SK-N-MC (cell line): ENCODE measurements around the gene FGF14.
A peak's percentile ranks its signal among the peaks of the same experiment; 100 is the strongest.

Experiments used
- DNase-seq: peaks from one replicate; pipeline ENCODE4 v3.0.0-alpha.2; 2011; ENCODE audit warnings: low read depth, low spot score
- H3K27ac ChIP-seq: fragments of 200-600 bp; sonication (generic); 2 replicates; pipeline ENCODE4 v1.5.1; 2016; ENCODE audit warnings: mixed run types
- H3K36me3 ChIP-seq: fragments of 200-600 bp; sonication (generic); 2 replicates; pipeline ENCODE4 v1.6.1; 2017; ENCODE audit warnings: antibody characterized with exemption, low read length, mixed read lengths; ENCODE audit not compliant: insufficient read depth
- H3K4me3 ChIP-seq: fragments of 200-600 bp; sonication (generic); 2 replicates; pipeline ENCODE4 v1.5.1; 2016
- H3K9ac ChIP-seq: fragments of 200-600 bp; sonication (generic); 2 replicates; pipeline ENCODE4 v1.8.0; 2017; ENCODE audit warnings: mixed run types, mixed read lengths; ENCODE audit not compliant: insufficient read length
- H3K9me3 ChIP-seq: fragments of 200-600 bp; sonication (generic); 2 replicates; pipeline ENCODE4 v1.6.1; 2017; ENCODE audit warnings: low read depth, mild to moderate bottlenecking, antibody characterized with exemption, low read length, moderate library complexity, mixed read lengths
- EZH2 ChIP-seq: fragments of 200-600 bp; sonication (generic); IDR thresholded peaks from one replicate; pipeline ENCODE4 v1.6.1; 2017; ENCODE audit warnings: antibody characterized with exemption
- FOXP2 ChIP-seq: optimal IDR thresholded peaks from 2 replicates; pipeline ENCODE3; 2011; ENCODE audit warnings: mild to moderate bottlenecking, moderate library complexity; ENCODE audit not compliant: insufficient read depth; ENCODE audit errors: extremely low read length, control extremely low read depth
- POLR2AphosphoS5 ChIP-seq: IDR thresholded peaks from 2 replicates; pipeline ENCODE4 v1.6.1; 2012; ENCODE audit warnings: mild to moderate bottlenecking, low read depth, low read length, borderline replicate concordance

The FGF14 gene

GRCh38 chr13:101893021-101893420 is 508.8 kb downstream of the FGF14 start:
- no peak for TF ChIP-seq FOXP2
- no peak for TF ChIP-seq EZH2
- TF ChIP-seq POLR2AphosphoS5, result no peak
- Histone ChIP-seq H3K27ac (no peak overlapping the region), H3K9me3 (no peaks in the 10 kb centered on the region), H3K36me3 (no peaks in the 10 kb centered on the region), H3K9ac (no peak overlapping the region), H3K4me3 (no peak overlapping the region)
- DNase-seq, result no peak

GRCh38 chr13:101892296-101892695 is 509.6 kb downstream of the FGF14 start:
- no peak for DNase-seq
- H3K9ac ChIP-seq, result no peak overlapping the region
- TF ChIP-seq POLR2AphosphoS5, result no peak
- no peak for TF ChIP-seq EZH2
- TF ChIP-seq FOXP2, result no peak
- no peaks in the 10 kb centered on the region for H3K36me3 ChIP-seq
- H3K27ac ChIP-seq, result no peak overlapping the region
- H3K4me3 ChIP-seq, result no peak overlapping the region
- H3K9me3 ChIP-seq, result no peaks in the 10 kb centered on the region

DNA sequence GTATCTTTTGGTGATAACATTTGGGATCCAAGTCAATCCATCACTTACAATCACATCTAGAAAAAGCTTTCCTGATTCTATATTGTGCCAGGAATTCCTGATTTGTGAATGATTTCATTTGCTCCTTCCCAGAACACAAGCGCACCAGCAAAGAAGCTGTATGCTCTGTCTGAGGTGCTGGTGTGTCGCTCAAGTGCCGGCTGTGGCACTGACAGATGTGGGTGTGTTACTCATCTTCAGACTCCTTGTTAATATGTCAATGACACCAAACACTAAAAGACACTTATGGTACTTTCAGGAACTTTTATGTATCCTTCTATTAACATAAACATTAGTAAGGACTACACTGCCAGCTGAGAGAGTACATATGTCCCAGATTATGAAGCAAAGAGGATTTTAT is 520.3 kb downstream of the FGF14 start:
- TF ChIP-seq EZH2 (no peak), POLR2AphosphoS5 (no peak), FOXP2 (no peak)
- no peaks in the 10 kb centered on the region for H3K36me3 ChIP-seq
- no peak for DNase-seq
- H3K4me3 ChIP-seq, result no peak overlapping the region
- no peaks in the 10 kb centered on the region for H3K9me3 ChIP-seq
- no peak overlapping the region for H3K27ac ChIP-seq
- no peak overlapping the region for H3K9ac ChIP-seq

DNA sequence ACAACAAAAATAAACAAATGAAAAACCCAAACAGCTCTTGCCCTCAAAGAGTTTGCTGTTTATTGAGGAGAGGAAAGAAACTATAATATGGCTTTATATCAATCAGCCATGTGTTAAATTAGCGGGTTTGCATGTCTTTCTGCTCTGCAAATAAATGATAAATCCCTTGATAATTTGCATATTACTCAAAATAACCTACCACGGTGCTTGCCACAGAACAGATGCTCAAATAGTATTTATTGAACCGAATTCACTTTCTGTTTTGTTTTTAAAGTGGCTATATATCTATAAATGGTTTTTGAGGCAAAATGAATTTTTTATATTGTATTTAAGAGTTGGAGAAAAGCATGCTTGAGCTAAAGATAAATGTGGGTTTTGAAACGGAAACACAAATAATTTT is 521.3 kb downstream of the FGF14 start:
- no peak overlapping the region for H3K4me3 ChIP-seq
- no peak overlapping the region for H3K9ac ChIP-seq
- TF ChIP-seq FOXP2 (no peak), EZH2 (no peak), POLR2AphosphoS5 (no peak)
- H3K9me3 ChIP-seq, result no peaks in the 10 kb centered on the region
- H3K36me3 ChIP-seq, result no peaks in the 10 kb centered on the region
- no peak for DNase-seq
- H3K27ac ChIP-seq, result no peak overlapping the region

- H3K9ac ChIP-seq, result no peak overlapping the region
- no peaks in the 10 kb centered on the region for H3K36me3 ChIP-seq
- no peak for DNase-seq
- no peak overlapping the region for H3K4me3 ChIP-seq
- H3K9me3 ChIP-seq, result no peaks in the 10 kb centered on the region
- TF ChIP-seq FOXP2, result no peak
- no peak for TF ChIP-seq POLR2AphosphoS5
- no peak for TF ChIP-seq EZH2
- H3K27ac ChIP-seq, result no peak overlapping the region
Observed at GRCh38 chr13:101876951-101877350, 524.9 kb downstream of the FGF14 start.

- TF ChIP-seq POLR2AphosphoS5 (no peak), FOXP2 (no peak), EZH2 (no peak)
- H3K36me3 ChIP-seq, result no peaks in the 10 kb centered on the region
- H3K27ac ChIP-seq, result no peak overlapping the region
- no peak overlapping the region for H3K4me3 ChIP-seq
- no peaks in the 10 kb centered on the region for H3K9me3 ChIP-seq
- DNase-seq, result no peak
- H3K9ac ChIP-seq, result no peak overlapping the region
Observed at GRCh38 chr13:101875717-101876393, 526.0 kb downstream of the FGF14 start.

- Histone ChIP-seq H3K36me3 (no peaks in the 10 kb centered on the region), H3K4me3 (no peak overlapping the region), H3K27ac (no peak overlapping the region), H3K9me3 (no peaks in the 10 kb centered on the region), H3K9ac (no peak overlapping the region)
- TF ChIP-seq POLR2AphosphoS5 (no peak), EZH2 (no peak), FOXP2 (no peak)
- no peak for DNase-seq
Observed at GRCh38 chr13:101875091-101875490, 526.8 kb downstream of the FGF14 start.

DNA sequence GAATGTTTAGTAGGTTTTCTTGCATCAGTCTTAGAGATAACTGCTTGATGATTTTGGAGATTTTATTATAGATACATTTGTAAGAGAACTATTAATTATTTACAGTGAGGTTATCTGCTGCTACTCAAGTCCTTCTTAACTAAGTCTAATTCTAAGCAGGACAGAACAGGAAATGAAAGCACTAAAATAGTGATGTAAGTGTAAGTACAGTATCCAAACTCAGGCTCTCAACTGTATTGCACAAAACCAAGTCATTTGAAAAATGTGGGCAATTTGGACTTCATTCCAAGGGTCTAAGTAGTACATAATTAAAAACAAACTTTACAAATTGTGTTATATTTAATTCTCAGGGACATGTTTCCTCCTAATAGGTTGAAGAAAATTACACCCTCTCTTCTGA is 532.3 kb downstream of the FGF14 start:
- Histone ChIP-seq H3K27ac (peak overlapping the region; percentile 38), H3K9me3 (no peaks in the 10 kb centered on the region), H3K4me3 (no peak overlapping the region), H3K9ac (no peak overlapping the region), H3K36me3 (no peaks in the 10 kb centered on the region)
- peak; percentile 67 for DNase-seq
- TF ChIP-seq EZH2 (no peak), POLR2AphosphoS5 (no peak), FOXP2 (no peak)
